Ishikawa (cell line): ENCODE data around the gene ZNF785.

Experiments
- CREB1 ChIP-seq: IDR thresholded peaks from 2 replicates; pipeline ENCODE4 v1.6.1; 2012; ENCODE audit warnings: low read depth
- TF ChIP-seq, protein P1 (sequence below): IDR thresholded peaks from 2 replicates; pipeline ENCODE4 v1.6.1; 2012

DNA sequence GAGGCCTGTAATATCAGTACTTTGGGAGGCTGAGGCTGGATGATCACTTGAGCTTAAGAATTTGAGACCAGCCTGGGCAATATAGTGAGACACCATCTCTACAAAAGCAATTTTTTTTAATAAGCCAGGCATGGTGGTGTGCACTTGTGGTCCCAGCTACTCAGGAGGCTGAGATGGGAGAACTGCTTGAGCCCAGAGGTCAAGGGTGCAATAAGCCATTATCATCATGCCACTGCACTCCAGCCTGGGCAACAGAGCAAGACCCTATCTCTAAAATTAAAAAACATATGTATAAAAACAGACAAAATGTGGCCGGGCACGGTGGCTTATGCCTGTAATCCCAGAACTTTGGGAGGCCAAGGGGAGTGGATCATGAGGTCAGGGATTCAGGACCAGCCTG is 3.2 kb upstream of the ZNF785 start:
- TF ChIP-seq, protein P1, sequence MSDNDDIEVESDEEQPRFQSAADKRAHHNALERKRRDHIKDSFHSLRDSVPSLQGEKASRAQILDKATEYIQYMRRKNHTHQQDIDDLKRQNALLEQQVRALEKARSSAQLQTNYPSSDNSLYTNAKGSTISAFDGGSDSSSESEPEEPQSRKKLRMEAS, result no peak
- no peak for TF ChIP-seq CREB1
